ENCODE results near the gene TRAF2. TPM values are rescaled to one million over a fixed set of nuclear protein-coding genes. Genes with fewer than 3 reads are reported as not detected.

The TRAF2 gene
- total RNA-seq, 1 donor from 2014 or later: 85.0 TPM

GRCh38 chr9:136946228-136947027, 60.1 kb downstream of the TRAF2 start:
- intact Hi-C loops (cut with micrococcal nuclease): no loop called here

DNA sequence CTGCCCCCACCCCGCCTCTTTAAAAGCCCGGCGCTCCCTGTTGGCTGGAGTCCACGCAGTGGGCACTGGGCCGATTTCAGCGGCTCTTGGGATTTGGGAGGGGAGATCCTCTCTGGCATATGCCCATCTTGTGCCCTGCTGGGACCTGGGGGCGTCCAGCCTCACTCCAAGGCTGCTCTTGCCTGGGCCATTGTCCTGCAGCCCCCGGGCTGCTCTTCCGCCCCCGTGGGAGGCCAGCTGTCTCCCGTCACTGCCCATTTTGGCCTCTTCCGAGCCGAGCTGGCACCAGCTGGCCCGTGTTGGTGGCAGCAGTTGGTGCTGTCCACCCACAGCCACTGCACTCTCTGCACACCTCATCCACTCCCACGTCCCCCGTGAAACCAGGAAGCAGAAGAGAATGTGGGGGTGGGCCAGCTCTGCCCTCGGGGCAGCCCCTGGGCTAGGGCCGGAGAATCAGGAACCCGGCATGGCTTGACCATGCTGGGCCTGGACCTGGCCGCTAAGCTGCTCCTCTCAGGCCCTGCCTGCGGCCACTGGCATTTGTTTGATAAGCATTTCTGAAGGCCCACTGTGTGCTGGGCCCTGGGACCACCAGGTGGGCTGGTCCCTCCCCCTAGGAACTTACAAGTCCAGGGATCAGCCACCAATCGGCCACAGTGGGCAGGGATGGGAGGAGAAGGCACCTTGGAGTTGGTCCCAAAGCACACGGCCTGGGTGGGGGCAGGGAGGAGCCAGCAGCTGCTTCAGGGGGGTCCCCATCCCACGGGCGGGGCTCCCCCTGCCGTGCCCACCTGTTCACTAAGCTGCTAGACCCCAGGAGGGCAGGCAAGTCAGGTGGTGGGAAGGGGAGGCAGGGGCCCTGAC, 60.9 kb downstream of the TRAF2 start:
- intact Hi-C loops (cut with micrococcal nuclease): no loop called here

DNA sequence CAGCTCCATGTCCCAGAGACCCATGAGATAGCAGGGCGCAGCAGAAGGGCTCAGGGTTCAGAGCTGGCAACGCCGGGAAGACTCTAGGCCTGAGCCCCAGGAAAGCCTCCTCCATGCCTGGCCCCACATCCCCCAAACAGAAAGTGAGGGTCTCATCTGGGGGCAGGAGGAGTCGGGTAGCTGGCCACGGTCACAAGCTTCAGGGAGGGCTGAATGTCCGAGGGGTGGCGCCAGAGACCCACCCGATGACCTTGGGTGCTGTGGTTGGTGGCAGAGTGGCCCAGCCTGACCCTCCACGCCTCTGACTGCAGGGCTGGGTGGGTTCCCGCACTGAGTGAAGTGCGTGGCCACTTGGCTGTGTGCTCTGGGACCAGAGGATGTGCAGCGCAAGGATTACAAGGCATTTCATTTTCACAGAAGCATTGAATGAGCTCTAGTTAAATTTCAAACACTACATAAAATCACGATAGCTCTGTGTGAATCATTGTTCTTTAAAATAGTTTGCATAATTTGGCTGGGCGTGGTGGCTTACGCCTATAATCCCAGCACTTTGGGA, 61.7 kb downstream of the TRAF2 start:
- intact Hi-C loops (cut with micrococcal nuclease): no loop called here

- intact Hi-C loops (cut with micrococcal nuclease): no loop called here
Measured at GRCh38 chr9:136949239-136949816, 63.0 kb downstream of the TRAF2 start.

GRCh38 chr9:136949817-136950655, 63.7 kb downstream of the TRAF2 start:
- intact Hi-C loops (cut with micrococcal nuclease): loop anchor here (1.0 to 2.0 kb wide), 3 partner anchors 28 to 85 kb away; partner anchors contain the start of gene PAXX

DNA sequence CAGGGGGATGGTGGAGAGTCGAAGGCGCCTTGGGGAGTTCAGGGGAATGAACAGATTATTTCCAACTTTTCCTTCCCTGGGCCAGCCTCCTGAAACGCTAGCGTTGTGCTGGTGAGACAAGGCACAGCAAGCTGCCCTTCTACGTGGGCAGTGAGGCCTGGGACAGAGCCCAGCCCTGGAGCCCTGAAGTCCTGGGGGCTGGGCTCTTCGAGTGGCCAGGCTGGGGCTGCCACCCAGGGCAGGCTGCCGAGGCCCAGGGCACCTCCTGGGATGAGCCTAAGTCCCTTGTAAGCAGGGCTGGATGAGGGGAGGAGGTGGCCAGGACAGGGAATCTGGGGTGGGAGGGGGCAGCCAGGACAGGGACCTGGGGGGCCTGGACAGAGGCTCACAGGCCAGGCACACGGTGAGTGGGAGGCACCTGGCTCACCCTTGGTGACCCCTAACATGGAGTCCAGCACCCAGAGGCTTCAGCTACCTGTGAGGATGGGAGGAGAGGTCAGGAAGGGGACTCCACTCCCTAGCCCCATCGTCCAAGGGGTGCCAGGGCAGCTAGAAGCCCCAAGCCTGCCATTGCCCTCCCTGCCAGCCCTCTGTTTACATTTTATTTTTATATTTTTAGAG, 64.5 kb downstream of the TRAF2 start:
- intact Hi-C loops (cut with micrococcal nuclease): loop anchor here (1.0 to 2.0 kb wide), 3 partner anchors 28 to 84 kb away; partner anchors contain the start of gene PAXX

DNA sequence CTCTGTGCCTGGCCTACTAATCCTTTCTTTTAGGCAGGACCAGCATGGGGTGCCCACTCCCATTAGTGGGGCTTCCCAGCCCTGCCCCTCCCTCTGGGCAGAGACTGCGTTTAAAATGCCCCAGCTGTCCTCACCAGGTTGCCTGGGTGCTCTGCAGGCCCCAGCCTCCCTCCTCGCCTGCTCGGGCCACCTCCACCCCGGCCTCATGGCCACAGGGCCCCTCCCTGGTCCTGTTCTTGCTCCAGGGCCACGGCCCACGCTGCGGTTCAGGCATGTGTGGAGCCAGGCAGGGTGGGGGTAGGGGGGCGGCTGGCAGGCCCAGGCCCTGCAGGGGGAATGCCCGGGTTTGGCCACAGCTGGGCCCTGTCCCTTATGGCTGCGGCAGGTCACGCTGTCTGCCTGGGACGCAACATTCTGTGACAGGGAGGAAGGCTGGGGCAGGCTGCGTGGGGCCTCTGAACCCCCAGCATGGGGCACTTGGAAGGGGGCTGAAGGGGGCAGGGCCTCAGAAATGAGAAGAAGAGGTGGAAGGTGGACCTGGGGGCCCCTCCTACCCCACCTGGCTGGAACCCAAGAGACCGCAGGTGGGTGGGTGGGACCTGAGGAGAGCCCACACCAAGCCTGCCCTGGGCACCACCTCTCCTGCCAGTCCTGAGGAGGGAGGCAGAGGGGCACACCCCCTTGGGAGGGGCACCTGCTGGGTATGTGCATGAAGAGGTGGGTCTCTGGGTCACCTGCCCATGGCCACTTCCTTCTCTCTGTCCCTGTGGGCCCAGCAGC, 65.4 kb downstream of the TRAF2 start, which contains the start of gene LCN12:
Gene LCN12, plus strand, starts transcription at position 733 of the 780 bp plus-strand sequence. CDS start 55 bp downstream, outside the sequence.
- intact Hi-C loops (cut with micrococcal nuclease): loop anchor here (2.0 kb wide), 1 partner anchor 83 kb away; no protein-coding TSS in a partner anchor

- intact Hi-C loops (cut with micrococcal nuclease): no loop called here
Measured at GRCh38 chr9:136952321-136952850, 66.1 kb downstream of the TRAF2 start.

- intact Hi-C loops (cut with micrococcal nuclease): no loop called here
Measured at GRCh38 chr9:136952876-136953770, 66.8 kb downstream of the TRAF2 start.

DNA sequence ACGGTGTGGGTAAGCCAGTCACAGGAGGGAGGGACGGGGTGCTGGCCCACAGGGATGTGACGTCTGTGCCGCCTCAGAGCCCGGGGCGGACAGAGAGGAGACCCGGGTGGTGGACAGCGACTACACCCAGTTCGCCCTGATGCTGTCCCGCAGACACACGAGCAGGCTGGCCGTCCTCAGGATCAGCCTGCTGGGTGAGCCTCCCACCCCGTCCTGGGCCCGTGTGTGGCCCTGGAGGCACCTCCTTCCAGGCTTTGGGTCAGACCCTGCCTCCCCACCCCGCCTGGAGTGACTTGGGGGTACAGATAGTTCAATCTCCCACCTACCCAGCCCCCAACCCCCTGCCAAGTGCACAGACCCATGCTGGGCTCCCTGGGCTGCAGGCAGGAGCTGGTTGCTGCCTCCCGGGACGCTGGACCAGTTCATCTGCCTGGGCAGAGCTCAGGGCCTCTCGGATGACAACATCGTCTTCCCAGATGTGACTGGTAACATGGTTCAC, 67.5 kb downstream of the TRAF2 start:
- intact Hi-C loops (cut with micrococcal nuclease): no loop called here

DNA sequence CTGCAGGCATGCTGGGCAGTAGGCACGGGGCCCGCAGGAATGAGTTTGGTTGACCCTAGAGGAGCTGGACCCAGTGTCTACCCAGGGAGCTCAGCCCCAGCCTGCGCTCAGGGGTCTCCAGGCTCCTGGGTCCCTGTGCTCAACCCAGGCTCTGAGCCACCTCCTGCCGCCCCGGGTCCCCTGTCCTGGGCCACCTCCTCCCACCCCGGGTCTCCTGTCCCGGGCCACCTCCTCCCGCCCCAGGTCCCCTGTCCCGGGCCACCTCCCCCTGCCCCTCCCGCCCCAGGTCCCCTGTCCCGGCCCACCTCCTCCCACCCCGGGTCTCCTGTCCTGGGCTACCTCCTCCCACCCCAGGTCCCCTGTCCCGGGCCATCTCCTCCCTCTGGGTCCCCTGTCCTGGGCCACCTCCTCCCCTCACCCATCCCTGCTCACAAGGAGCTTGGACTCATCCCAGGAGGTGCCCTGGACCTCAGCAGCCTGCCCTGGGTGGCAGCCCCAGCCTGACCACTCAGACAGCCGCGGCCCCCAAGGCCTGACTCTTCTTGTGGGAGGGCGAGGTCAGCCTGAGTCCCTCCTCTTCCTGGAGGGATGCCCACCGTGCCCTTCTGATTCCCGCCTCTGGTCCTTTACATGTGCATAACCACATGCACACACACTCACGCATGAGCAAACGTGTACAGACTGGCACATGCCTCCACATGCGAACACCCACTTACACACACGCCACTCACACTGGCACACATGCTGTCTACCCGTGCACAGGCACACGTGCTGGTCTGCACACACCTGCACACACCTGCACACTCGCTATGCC, 68.2 kb downstream of the TRAF2 start:
- intact Hi-C loops (cut with micrococcal nuclease): no loop called here

DNA sequence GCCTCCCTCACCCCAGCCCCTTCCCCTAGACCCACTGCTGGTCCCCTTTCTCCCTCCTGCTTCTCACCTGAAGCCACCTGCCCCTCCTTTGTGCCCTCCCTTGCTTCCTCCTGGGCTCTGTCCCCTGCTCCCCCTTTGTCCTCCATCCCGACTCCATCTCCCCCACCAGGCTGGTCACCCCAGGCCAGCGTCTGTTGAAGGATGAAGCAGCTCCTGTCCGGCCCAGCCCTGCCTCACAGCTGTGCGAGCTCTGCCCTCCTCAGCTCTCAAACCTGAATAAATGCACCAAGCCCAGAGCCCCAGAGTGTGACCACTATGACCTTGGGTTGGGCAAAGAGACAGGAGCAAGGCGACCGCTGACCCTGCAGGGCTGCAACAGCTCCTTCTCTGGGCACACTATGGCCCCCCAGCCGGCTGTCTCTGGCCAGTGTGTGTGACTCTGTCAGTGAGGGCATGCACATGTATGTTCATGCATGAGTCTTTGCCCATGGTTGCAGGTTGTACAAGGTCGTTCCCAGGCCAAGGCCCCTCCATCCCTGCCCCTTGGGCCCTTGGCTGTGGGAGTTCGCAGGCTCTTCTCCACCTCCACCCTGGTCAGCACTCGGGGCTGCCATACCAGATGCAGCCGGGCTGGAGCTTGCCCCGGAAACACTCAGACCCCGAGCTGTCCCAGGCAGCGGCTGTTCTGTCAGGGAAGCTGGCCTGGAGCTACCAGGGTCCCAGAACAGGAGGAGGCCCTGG, 69.1 kb downstream of the TRAF2 start:
- intact Hi-C loops (cut with micrococcal nuclease): no loop called here

DNA sequence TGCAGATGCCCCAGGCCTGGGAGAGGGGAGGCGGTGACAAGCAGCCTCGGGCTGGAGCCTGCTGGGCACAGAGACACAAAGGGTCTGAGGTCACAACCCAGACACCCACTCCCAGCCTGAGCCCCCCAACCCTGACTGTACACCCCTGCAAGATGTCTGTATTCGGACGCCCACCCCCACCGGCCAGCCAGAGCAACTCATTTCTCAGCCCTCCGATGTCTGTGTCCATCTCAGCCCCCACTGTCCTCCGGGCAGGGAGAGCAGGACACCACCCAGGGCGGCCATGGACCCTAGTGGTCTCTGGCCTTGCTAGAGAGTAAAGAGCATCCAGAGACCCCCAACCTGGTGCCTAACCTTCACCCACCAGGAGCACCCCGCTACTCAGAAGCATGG, 69.6 kb downstream of the TRAF2 start:
- intact Hi-C loops (cut with micrococcal nuclease): no loop called here

- intact Hi-C loops (cut with micrococcal nuclease): no loop called here
Measured at GRCh38 chr9:136956604-136957003, 70.3 kb downstream of the TRAF2 start.

DNA sequence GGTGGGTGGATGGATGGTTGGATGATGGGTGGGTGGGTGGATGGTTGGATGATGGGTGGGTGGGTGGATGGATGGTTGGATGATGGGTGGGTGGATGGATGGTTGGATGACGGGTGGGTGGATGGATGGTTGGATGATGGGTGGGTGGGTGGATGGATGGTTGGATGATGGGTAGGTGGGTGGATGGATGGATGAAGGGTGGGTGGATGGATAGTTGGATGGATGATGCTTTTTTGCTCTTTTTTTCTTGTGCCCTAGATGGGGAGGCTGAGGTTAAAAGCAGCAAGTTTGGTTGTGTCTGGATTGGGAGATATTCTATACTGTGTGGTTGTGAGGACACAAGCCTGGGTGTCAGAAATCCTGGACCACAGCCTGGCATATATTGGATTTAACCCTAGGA, 71.1 kb downstream of the TRAF2 start:
- intact Hi-C loops (cut with micrococcal nuclease): no loop called here

GRCh38 chr9:136957901-136958300, 71.6 kb downstream of the TRAF2 start:
- intact Hi-C loops (cut with micrococcal nuclease): no loop called here

Measured in T-helper 1 cell treated with Interleukin-12 subunit alpha and Interleukin-12 subunit beta and Interleukin-4 antibody, amounts not matched to agents 30 ng/mL and 1 ng/mL, for 36 hours (primary cell).